SU-DHL-6 (cell line): ENCODE results near the gene RBM44.

ENCODE experiments used
- H2AFZ ChIP-seq: fragments of 200-600 bp; sonication (generic); 2 replicates; pipeline ENCODE4 v1.6.1; 2014; ENCODE audit warnings: low read depth, mild to moderate bottlenecking, moderate library complexity, mixed read lengths, antibody characterized with exemption, low read length; ENCODE audit not compliant: severe bottlenecking
- H3F3A ChIP-seq: fragments of 200-600 bp; shearing (Covaris generic); 2 replicates; pipeline ENCODE4 v1.6.0; 2016; ENCODE audit warnings: antibody characterized with exemption, mild to moderate bottlenecking; ENCODE audit not compliant: insufficient read depth
- H3K27ac ChIP-seq: fragments of 200-600 bp; sonication (generic); 2 replicates; pipeline ENCODE4 v1.5.1; 2016; ENCODE audit warnings: low read depth, mild to moderate bottlenecking, low read length, moderate library complexity, mixed read lengths
- H3K27me3 ChIP-seq: fragments of 200-600 bp; sonication (generic), shearing (Covaris generic); 2 replicates; pipeline ENCODE4 v1.6.0; 2014; ENCODE audit warnings: mild to moderate bottlenecking, low read length
- H3K36me3 ChIP-seq: fragments of 200-600 bp; sonication (generic); 2 replicates; pipeline ENCODE4 v1.6.1; 2014; ENCODE audit warnings: mild to moderate bottlenecking, low read length, mixed read lengths
- H3K4me2 ChIP-seq: fragments of 300-600, 200-600 bp; shearing (Covaris generic), sonication (generic); 2 replicates; pipeline ENCODE4 v1.6.0; 2014; ENCODE audit warnings: low read length, low read depth, mild to moderate bottlenecking; ENCODE audit not compliant: poor library complexity, severe bottlenecking
- H3K4me3 ChIP-seq: fragments of 200-600 bp; sonication (generic); 2 replicates; pipeline ENCODE4 v1.5.1; 2014; ENCODE audit warnings: antibody characterized with exemption, low read length, mild to moderate bottlenecking, mixed read lengths; ENCODE audit not compliant: insufficient read depth, poor library complexity, severe bottlenecking
- H3K79me2 ChIP-seq: fragments of 200-600 bp; sonication (generic); 2 replicates; pipeline ENCODE4 v1.6.1; 2014; ENCODE audit warnings: mild to moderate bottlenecking, low read length, moderate library complexity; ENCODE audit not compliant: insufficient read depth
- H3K9ac ChIP-seq: fragments of 200-600 bp; sonication (generic); 2 replicates; pipeline ENCODE4 v1.7.0; 2014; ENCODE audit warnings: mild to moderate bottlenecking, low read length
- H3K9me2 ChIP-seq: fragments of 200-600 bp; sonication (generic); replicated peaks from 2 replicates; pipeline ENCODE4 v1.6.1; 2014; ENCODE audit warnings: low read length; ENCODE audit not compliant: insufficient read depth
- H3K9me3 ChIP-seq: fragments of 200-600 bp; sonication (generic); 2 replicates; pipeline ENCODE4 v1.6.1; 2014; ENCODE audit warnings: low read length, mixed read lengths; ENCODE audit not compliant: insufficient read depth
- H4K20me1 ChIP-seq: fragments of 200-600 bp; sonication (generic); 2 replicates; pipeline ENCODE4 v1.6.1; 2014; ENCODE audit warnings: low read depth, mild to moderate bottlenecking, antibody characterized with exemption, low read length, moderate library complexity, mixed read lengths
- EZH2phosphoT487 ChIP-seq: fragments of 200-600 bp; sonication (generic), shearing (Covaris generic); conservative IDR thresholded peaks from 2 replicates; pipeline ENCODE4 v1.6.1; 2018; ENCODE audit warnings: mild to moderate bottlenecking, antibody characterized with exemption, low read length, moderate library complexity, mixed read lengths
- TF ChIP-seq, protein P1 (sequence below): fragments of 200-600 bp; sonication (generic); IDR thresholded peaks from one replicate; pipeline ENCODE4 v1.5.1; 2017; ENCODE audit warnings: antibody characterized with exemption, mild to moderate bottlenecking, low read length, moderate library complexity; ENCODE audit not compliant: insufficient read depth, poor library complexity, severe bottlenecking

Gene RBM44

DNA sequence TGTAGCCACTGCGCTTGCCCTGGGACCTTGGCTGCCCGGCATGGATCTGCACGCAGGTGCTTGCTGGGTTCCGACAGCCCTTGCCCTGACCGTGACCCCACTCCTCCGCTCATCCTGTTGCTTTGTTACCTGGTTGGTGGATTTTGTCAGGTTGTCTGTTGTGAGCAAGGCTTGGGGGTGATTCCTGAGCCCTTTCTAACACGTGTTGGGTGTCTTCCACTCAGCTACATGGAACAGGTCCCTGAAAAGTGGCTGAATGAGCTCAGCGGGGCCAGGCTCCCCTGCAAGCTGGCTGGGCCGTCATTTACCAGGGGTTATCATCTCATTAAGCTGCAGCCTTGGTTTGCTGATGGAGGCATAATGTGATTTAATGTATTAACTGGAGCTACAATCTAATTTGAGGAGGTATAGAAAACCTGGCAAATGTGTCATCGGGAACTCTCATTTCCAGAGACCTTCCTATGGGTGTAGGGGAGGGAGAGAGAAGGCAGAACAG lies 85.4 kb downstream of the RBM44 start:
- TF ChIP-seq, protein P1, sequence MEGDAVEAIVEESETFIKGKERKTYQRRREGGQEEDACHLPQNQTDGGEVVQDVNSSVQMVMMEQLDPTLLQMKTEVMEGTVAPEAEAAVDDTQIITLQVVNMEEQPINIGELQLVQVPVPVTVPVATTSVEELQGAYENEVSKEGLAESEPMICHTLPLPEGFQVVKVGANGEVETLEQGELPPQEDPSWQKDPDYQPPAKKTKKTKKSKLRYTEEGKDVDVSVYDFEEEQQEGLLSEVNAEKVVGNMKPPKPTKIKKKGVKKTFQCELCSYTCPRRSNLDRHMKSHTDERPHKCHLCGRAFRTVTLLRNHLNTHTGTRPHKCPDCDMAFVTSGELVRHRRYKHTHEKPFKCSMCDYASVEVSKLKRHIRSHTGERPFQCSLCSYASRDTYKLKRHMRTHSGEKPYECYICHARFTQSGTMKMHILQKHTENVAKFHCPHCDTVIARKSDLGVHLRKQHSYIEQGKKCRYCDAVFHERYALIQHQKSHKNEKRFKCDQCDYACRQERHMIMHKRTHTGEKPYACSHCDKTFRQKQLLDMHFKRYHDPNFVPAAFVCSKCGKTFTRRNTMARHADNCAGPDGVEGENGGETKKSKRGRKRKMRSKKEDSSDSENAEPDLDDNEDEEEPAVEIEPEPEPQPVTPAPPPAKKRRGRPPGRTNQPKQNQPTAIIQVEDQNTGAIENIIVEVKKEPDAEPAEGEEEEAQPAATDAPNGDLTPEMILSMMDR: no peak
- TF ChIP-seq EZH2phosphoT487: no peak
- Histone ChIP-seq H3K9me3 (no peaks in the 10 kb centered on the region), H3K36me3 (no peaks in the 10 kb centered on the region), H2AFZ (no peak overlapping the region), H3K27me3 (no peaks in the 10 kb centered on the region), H3F3A (no peaks in the 10 kb centered on the region), H3K9me2 (no peaks in the 10 kb centered on the region), H4K20me1 (no peaks in the 10 kb centered on the region), H3K9ac (no peak overlapping the region), H3K79me2 (no peaks in the 10 kb centered on the region), H3K4me3 (no peak overlapping the region), H3K4me2 (no peak overlapping the region), H3K27ac (no peak overlapping the region)

DNA sequence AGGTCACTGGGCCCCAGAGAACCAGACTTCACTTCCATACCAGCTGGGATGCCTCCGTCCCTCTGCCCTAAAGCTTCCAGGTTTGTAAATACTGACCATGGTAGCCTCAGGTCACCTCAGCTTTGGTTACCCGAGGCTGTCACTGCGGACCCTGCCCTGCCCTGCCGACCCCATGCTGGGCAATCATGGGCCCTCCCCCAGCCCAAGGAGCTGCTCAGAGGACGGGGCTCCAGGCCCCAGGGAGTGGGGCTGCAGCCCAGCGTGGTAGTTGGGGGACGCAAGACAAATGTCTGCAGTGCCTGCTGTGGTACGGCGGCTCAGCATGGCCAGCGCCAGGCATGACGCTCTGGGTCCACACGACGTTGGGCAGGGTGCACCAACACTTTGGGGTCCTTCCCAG lies 86.1 kb downstream of the RBM44 start:
- Histone ChIP-seq H4K20me1 (no peaks in the 10 kb centered on the region), H2AFZ (no peak overlapping the region), H3K9me2 (no peaks in the 10 kb centered on the region), H3K36me3 (no peaks in the 10 kb centered on the region), H3K9ac (no peak overlapping the region), H3K4me3 (no peak overlapping the region), H3K27me3 (no peaks in the 10 kb centered on the region), H3F3A (no peaks in the 10 kb centered on the region), H3K27ac (no peak overlapping the region), H3K9me3 (no peaks in the 10 kb centered on the region), H3K79me2 (no peaks in the 10 kb centered on the region), H3K4me2 (no peak overlapping the region)
- TF ChIP-seq EZH2phosphoT487: no peak
- TF ChIP-seq, protein P1: no peak

DNA sequence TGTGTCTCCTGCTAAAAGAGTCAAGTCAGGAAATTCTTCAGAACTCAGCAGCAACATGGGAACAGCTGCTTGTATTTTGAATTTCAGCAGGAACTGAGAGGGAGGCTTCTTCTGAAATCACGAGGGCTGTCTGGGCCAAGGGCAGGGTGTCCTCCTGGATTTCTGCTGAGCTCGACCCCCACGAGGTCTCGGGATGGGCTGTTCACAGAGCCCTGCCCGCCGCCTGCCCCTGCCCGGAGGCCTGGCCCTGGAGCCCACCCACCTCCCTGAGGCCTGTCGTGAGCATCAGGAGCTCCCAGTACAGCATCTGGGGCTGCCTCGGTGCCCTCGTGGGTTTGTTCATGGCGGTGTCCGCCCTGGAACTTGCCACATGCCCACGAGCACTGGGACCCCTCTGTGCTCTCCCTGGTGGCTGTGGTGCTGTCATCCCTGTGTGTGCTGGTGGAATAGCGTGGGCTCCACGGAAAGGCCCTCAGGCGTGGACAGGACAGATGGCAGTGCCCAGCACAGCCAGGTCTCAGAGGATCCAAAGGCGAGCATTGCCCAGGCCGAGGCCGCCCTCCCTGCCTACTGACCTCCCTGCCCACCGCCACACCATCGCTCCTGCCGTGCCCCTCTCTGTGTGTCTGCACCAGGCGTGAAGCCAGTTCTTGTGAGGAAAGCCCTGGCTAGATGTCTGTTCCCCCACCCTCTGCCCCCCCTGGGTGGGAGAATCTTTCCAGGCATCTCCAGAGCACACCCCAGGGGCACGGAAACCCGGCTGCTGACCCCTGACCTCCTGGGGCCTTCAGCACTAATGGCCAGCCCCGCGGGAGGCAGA lies 86.7 kb downstream of the RBM44 start:
- Histone ChIP-seq H3K9ac (no peak overlapping the region), H3K27ac (no peak overlapping the region), H4K20me1 (no peaks in the 10 kb centered on the region), H3K9me3 (no peaks in the 10 kb centered on the region), H3F3A (no peaks in the 10 kb centered on the region), H3K4me3 (no peak overlapping the region), H2AFZ (no peak overlapping the region), H3K36me3 (no peaks in the 10 kb centered on the region), H3K79me2 (no peaks in the 10 kb centered on the region), H3K9me2 (no peaks in the 10 kb centered on the region), H3K4me2 (no peak overlapping the region), H3K27me3 (no peaks in the 10 kb centered on the region)
- TF ChIP-seq, protein P1: no peak
- no peak for TF ChIP-seq EZH2phosphoT487
